Measurements from ENCODE around the gene NOL4.

The NOL4 gene

GRCh38 chr18:34189656-34190435, 34.9 kb downstream of the NOL4 start:
- DNase-seq = no peak

All from activated gamma-delta T cell treated with Interleukin-2 at 50 U/mL for 16 hours (primary cell).